Panc1 (cell line): ENCODE data around the gene CAPN7. TPM values are rescaled to one million over a fixed set of nuclear protein-coding genes. Genes with fewer than 3 reads are reported as not detected.

Experiments
- ATAC-seq: fragments of 200-7000 bp; cut with Tn5 transposase; 2 replicates; pipeline ENCODE4 v1.9.1; 2020; ENCODE audit warnings: mild to moderate bottlenecking, moderate library complexity
- BruUV-seq: library from RNA; stranded (reverse); fragments of 400-500 nt; replicated peaks from 2 replicates; lab custom pipeline; 2021; lab: Mats Ljungman, UMichigan
- CTCF ChIA-PET: fragments of 300-600 bp; sonication (Branson Sonifier 250); formaldehyde crosslinking; loops from one replicate; lab custom pipeline; 2022; ENCODE audit warnings: antibody characterized with exemption; lab: Charles Lee
- POLR2A ChIA-PET: fragments of 300-600 bp; sonication (Branson Sonifier 250); formaldehyde crosslinking; loops from one replicate; lab custom pipeline; 2022; ENCODE audit warnings: antibody characterized with exemption; lab: Charles Lee
- DNase-seq: peaks from one replicate; pipeline ENCODE4 v3.0.0-alpha.2; 2010; ENCODE audit warnings: low read depth, low spot score
- H3K27ac ChIP-seq: 2 replicates; pipeline ENCODE4 v1.5.1; 2011; ENCODE audit warnings: mild to moderate bottlenecking, low read length, inconsistent platforms
- H3K27me3 ChIP-seq: fragments of 200-500 bp; sonication (Bioruptor generic); 2 replicates; pipeline ENCODE4 v1.6.0; 2014; ENCODE audit warnings: low read length, inconsistent platforms; ENCODE audit not compliant: control insufficient read depth, insufficient read depth
- H3K36me3 ChIP-seq: fragments of 200-500 bp; sonication (Bioruptor generic); 2 replicates; pipeline ENCODE4 v1.5.1; 2014; ENCODE audit warnings: inconsistent platforms, mild to moderate bottlenecking, low read length, moderate library complexity; ENCODE audit not compliant: control insufficient read depth, insufficient read depth
- H3K4me1 ChIP-seq: 2 replicates; pipeline ENCODE4 v1.5.1; 2011; ENCODE audit warnings: inconsistent platforms, mild to moderate bottlenecking, low read length, moderate library complexity; ENCODE audit not compliant: control insufficient read depth, insufficient read depth
- H3K4me3 ChIP-seq, 2 experiments: 2 replicates each; pipeline ENCODE4 v1.5.1; 2011 to 2012; ENCODE audit warnings: low read depth in 2 of 2, low read length in 2 of 2, mild to moderate bottlenecking in 2 of 2, inconsistent platforms in 1 of 2, moderate library complexity in 1 of 2
- H3K9me3 ChIP-seq: fragments of 200-500 bp; sonication (Bioruptor generic); 2 replicates; pipeline ENCODE4 v1.5.1; 2014; ENCODE audit warnings: low read depth, mild to moderate bottlenecking, inconsistent platforms, low read length, moderate library complexity; ENCODE audit not compliant: control insufficient read depth, insufficient read depth
- POLR2AphosphoS5 ChIP-seq: IDR thresholded peaks from 2 replicates; pipeline ENCODE4 v1.6.1; 2012; ENCODE audit warnings: mild to moderate bottlenecking, low read depth, low read length, moderate library complexity
- SIN3A ChIP-seq: IDR thresholded peaks from 2 replicates; pipeline ENCODE4 v1.6.1; 2012; ENCODE audit warnings: low read depth, mild to moderate bottlenecking, low read length, moderate library complexity, borderline replicate concordance; ENCODE audit not compliant: insufficient read depth
- TCF7L2 ChIP-seq: IDR thresholded peaks from 2 replicates; pipeline ENCODE4 v1.6.1; 2011; ENCODE audit warnings: mild to moderate bottlenecking, low read depth, low read length, inconsistent platforms
- in situ Hi-C: cut with HindIII; loops from 2 replicates; pipeline ENCODE4 v1.10.0; 2016; ENCODE audit warnings: low sequenced_read_pairs, low pct_unique_long_range_greater_than_20kb
- intact Hi-C: fragments of 100-400 bp; cut with micrococcal nuclease; formaldehyde crosslinking; loops from one replicate; pipeline ENCODE4 v1.10.0; 2022; ENCODE audit not compliant: unreplicated experiment
- total RNA-seq: library from RNA; stranded (reverse); gene quantifications from one replicate; pipeline ENCODE4 v1.2.1, GENCODE V29; 2021; ENCODE audit not compliant: unreplicated experiment
- TF ChIP-seq, protein P1 (sequence below), 2 experiments: IDR thresholded peaks; 2 replicates each; pipeline ENCODE4 v1.6.1; 2011 to 2012; ENCODE audit warnings: low read depth in 2 of 2, control low read depth in 1 of 2, low read length in 1 of 2, mild to moderate bottlenecking in 1 of 2, moderate library complexity in 1 of 2; ENCODE audit not compliant: insufficient read depth in 1 of 2
- TF ChIP-seq, protein P2 (sequence below): fragments of 450-650 bp; IDR thresholded peaks from 2 replicates; pipeline ENCODE4 v1.5.1; 2017; ENCODE audit warnings: mild to moderate bottlenecking

CAPN7 gene
- total RNA-seq, 1 experiment from 2014 or later, result 26.5 TPM

- BruUV-seq, result no TSS peak
- Histone ChIP-seq H3K9me3 (no peaks in the 10 kb centered on the region), H3K4me1 (no peaks in the 10 kb centered on the region), H3K36me3 (no peaks in the 10 kb centered on the region), H3K27ac (no peak overlapping the region), H3K4me3 (no peak overlapping the region), H3K27me3 (peaks cover 8% of the 10 kb centered on the region; the same call in 1 of the 2 replicates)
- DNase-seq, result no peak
- CTCF ChIA-PET, result interaction anchor here (0.6 kb wide), 1 partner anchor 40 kb away, joined by 6 read pairs; no protein-coding TSS in a partner anchor
- intact Hi-C loops (no loop called here), in situ Hi-C loops (no loop called here)
- POLR2A ChIA-PET, result no interaction called here
- TF ChIP-seq, protein P1, sequence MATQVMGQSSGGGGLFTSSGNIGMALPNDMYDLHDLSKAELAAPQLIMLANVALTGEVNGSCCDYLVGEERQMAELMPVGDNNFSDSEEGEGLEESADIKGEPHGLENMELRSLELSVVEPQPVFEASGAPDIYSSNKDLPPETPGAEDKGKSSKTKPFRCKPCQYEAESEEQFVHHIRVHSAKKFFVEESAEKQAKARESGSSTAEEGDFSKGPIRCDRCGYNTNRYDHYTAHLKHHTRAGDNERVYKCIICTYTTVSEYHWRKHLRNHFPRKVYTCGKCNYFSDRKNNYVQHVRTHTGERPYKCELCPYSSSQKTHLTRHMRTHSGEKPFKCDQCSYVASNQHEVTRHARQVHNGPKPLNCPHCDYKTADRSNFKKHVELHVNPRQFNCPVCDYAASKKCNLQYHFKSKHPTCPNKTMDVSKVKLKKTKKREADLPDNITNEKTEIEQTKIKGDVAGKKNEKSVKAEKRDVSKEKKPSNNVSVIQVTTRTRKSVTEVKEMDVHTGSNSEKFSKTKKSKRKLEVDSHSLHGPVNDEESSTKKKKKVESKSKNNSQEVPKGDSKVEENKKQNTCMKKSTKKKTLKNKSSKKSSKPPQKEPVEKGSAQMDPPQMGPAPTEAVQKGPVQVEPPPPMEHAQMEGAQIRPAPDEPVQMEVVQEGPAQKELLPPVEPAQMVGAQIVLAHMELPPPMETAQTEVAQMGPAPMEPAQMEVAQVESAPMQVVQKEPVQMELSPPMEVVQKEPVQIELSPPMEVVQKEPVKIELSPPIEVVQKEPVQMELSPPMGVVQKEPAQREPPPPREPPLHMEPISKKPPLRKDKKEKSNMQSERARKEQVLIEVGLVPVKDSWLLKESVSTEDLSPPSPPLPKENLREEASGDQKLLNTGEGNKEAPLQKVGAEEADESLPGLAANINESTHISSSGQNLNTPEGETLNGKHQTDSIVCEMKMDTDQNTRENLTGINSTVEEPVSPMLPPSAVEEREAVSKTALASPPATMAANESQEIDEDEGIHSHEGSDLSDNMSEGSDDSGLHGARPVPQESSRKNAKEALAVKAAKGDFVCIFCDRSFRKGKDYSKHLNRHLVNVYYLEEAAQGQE (IDR thresholded peaks at IDR 0.05; ENCODE audit: insufficient read depth in 1 of 2, low read depth in 2 of 2, low read length in 1 of 2), result no peak
- no peak for TF ChIP-seq POLR2AphosphoS5
- TF ChIP-seq SIN3A, result no peak
- TF ChIP-seq TCF7L2, result no peak
- TF ChIP-seq, protein P2, sequence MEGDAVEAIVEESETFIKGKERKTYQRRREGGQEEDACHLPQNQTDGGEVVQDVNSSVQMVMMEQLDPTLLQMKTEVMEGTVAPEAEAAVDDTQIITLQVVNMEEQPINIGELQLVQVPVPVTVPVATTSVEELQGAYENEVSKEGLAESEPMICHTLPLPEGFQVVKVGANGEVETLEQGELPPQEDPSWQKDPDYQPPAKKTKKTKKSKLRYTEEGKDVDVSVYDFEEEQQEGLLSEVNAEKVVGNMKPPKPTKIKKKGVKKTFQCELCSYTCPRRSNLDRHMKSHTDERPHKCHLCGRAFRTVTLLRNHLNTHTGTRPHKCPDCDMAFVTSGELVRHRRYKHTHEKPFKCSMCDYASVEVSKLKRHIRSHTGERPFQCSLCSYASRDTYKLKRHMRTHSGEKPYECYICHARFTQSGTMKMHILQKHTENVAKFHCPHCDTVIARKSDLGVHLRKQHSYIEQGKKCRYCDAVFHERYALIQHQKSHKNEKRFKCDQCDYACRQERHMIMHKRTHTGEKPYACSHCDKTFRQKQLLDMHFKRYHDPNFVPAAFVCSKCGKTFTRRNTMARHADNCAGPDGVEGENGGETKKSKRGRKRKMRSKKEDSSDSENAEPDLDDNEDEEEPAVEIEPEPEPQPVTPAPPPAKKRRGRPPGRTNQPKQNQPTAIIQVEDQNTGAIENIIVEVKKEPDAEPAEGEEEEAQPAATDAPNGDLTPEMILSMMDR, result no peak
- ATAC-seq, result no peak
Observed at GRCh38 chr3:15172806-15173205, 33.2 kb upstream of the CAPN7 start.

GRCh38 chr3:15174953-15175352, 31.1 kb upstream of the CAPN7 start:
- Histone ChIP-seq H3K36me3 (no peaks in the 10 kb centered on the region), H3K4me3 (no peak overlapping the region), H3K4me1 (no peaks in the 10 kb centered on the region), H3K27ac (no peak overlapping the region), H3K27me3 (peaks cover 7% of the 10 kb centered on the region; the same call in 1 of the 2 replicates), H3K9me3 (no peaks in the 10 kb centered on the region)
- intact Hi-C loops (no loop called here), in situ Hi-C loops (no loop called here)
- BruUV-seq, result no TSS peak
- TF ChIP-seq SIN3A (no peak), POLR2AphosphoS5 (no peak), TCF7L2 (no peak)
- TF ChIP-seq, protein P2, result no peak
- TF ChIP-seq, protein P1 (IDR thresholded peaks at IDR 0.05; ENCODE audit: insufficient read depth in 1 of 2, low read depth in 2 of 2, low read length in 1 of 2), result no peak
- ATAC-seq (no peak), DNase-seq (no peak)
- POLR2A ChIA-PET, result no interaction called here
- CTCF ChIA-PET, result no interaction called here
